Left hindlimb (tissue), 1 donor: ENCODE data around the gene GPR3.
A peak's percentile ranks its signal among the peaks of the same experiment; 100 is the strongest.

Source experiments
- DNase-seq: peaks from one replicate; pipeline ENCODE4 v3.0.0-alpha.2; 2018

Gene GPR3

DNA sequence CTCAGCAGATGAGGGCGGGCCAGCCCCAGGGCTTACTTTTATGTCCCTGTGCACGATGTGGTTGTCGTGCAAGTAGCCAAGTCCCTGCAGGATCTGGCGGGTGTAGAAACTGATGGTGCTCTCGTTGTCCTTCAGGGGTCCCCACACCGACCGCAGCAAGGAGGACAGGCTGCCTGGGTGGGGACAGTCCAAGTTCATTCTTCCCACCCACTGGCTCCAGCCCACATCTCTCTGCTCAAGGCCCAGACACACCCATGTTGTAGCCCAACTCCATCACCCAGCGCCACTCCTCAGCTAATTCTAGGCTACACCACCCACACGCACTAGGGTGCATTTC, 32.6 kb upstream of the GPR3 start:
- DNase-seq, result no peak

DNA sequence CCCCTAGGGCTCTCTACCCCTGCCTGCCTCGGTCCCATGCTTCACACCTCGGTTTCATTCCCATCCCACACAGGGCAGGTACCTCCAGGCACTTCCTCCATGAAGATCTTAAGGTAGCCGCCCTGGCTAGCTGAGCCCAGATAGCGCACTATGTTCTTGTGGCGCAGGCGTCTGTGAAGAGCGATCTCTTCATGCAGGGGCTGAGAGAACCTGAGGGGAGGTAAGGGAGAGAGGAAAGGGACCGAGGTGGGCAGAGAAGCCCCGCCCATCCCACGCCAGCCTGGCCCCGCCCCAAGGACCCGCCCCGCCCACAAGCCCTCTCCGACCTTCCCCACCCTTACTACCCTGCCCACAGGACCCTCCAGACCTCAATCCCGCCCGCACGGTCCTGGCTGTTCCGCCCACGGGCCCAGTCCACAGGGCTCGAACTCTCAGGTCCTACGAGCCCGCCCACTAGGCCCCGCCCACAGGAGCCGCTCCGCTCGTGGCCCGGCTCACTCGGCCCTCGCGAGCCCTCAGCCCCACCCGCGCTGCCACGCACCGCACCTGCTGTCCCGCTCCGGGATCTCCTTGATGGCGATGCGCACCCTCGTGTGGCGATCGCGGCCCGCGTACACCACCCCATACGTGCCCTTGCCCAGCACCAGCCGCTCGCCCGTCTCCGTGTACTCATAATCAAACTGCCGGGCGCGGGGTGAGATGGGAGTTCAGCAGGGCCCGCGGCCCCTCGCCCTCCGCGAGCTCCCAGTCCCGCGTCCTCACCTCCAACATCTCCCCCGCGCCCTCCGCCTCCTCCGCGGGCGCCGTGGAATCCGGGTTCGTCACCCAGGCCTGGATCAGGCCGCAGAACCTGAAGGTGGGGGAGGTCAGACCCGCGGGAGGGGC, 32.0 kb upstream of the GPR3 start:
- no peak for DNase-seq

DNA sequence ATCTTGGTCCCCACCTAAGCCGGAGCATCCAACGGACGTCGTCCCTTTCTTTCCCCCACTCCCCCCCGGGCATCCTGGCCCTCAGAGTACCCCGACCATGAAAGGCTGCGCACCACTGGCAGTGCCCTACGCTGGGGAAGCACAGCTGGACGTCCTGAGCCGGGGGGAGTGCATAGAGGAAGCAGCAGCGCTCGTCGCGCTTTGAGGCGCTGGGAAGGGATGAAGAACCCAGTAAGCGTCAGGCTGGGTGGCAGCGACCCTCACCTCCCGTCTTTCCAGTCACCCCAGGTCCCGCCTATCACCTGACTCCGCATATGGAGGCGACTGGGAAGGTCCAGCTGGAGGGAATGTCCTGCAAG, 31.4 kb upstream of the GPR3 start:
- no peak for DNase-seq

DNA sequence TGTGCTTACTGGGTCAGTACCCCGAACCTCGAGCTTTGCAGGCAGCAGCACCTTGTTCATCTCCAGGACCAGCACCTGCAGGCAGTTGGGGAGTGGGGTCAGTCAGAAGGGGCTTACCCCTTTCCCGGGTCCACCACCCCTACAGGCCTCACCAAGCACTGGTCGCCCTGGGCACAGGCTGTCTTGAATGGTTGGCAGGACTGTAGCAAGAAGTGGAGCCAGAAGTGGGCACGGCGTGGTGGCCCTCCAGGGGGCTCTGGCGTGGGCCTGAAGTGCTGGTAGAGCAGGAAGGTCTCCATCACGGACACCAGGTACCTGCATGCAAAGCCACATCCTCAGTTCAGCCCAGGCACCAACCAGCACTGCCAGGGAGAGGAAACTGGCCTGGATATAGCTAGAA, 30.9 kb upstream of the GPR3 start:
- DNase-seq, result no peak

DNA sequence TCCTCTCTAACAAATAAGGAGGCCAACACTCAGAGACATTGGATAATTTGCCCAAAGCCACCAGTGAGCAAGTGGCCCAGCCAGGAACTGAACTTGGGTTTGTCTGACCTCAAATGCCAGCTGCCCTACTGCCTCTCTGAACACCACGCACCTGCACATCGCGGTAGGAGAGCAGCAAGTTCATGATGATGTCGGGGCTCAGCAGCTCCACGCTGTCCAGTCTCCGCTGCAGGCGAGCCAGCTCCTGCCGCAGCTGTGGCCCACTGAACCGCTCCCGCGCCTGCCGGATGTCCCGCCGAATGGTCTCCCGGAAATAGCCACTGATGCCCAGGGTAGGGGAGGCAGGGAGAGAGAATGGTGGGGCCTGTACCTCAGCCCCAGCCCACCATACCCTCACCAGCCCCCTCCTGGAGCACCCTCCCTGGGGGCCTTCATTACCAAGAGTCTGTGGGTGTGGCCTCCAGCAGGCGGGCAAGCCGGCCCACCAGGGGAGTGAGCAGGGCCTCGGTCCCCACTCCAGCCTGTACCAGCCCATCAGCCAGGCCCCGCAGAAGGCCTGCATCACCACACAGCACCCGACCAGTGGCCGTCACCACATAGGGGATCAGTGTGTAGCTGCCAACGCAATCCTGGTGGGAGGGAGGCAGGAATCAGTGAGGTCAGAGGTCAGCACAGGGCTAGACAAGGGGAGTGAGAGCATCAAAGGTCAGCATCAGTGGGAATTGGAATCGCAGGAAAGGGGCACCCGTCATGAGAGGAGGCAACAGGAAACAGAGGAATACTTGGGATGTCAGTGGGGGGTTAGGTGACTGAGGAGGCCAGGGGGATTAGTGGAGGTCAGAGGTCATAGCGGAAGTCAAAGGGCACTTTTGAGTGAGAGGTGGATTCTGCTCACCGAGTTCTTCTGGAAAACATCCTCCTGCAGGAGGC, 28.4 kb upstream of the GPR3 start:
- no peak for DNase-seq

DNA sequence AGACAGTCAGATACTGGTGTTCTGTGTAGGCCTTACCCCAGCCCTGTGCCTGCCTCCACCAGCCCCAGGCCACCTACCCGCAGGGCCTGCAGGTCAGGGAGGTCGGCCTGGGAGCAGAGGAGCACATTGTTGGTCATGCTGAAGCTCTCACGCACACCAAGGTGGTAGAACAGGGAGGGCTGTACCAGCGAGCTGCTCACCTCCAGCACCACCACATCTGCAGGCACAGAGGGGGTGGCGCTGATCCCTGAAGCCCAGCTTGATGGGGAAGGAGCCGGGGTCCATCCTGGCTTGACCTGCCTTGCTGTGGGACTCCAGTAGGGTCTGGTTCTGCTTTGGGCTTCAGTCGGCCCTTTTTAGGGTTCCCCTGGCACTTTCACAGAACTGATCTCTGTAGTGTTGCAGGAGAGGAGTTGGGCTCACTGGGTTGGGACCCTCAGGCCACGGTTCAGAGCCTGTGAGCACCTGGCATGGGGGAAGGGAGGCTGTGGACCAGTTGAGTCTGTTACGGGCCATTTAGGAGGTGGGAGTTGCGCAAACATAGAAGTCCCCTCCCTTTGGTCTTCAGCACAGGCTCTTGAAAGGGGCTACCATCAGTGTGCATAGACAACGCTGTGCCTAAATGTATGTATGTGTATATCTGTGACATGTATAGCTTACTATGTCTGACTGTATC, 27.6 kb upstream of the GPR3 start:
- no peak for DNase-seq

DNA sequence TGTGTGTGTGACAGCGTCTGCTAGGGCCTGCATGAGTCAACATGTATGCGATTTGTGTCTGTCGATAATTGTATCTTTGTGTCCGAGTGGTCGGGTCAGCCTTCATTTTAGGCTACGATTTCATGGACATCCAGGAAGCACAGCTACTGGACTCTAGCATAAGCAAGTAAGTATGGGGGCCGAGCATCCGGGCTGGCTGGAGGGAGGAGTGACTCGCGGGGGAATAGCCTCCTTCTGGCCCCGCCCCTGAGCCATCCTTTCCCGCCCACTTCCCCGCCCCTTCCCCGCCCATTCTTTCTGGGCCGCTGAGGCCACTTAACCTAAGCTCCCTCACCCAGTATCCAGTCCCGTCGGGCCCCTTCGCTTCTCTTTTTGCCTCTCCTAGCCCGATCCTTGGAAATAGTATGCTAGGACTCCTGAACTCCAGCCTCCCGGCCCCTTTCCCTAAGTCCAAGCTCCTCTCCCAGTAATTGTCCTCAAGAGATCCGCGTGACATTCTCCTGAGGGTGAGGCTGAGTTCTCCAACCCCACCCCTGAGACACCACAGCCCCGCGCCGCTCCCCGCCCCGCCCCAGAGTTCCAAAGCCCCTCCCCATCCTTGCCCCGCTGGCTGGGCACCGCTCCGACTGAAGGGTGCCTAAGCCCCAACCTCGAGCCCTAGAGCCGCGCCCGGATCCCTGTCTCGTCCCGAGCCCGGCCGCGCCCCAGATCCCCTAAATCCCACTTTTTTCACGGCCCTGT, 26.9 kb upstream of the GPR3 start:
- peak; percentile 94 for DNase-seq

DNA sequence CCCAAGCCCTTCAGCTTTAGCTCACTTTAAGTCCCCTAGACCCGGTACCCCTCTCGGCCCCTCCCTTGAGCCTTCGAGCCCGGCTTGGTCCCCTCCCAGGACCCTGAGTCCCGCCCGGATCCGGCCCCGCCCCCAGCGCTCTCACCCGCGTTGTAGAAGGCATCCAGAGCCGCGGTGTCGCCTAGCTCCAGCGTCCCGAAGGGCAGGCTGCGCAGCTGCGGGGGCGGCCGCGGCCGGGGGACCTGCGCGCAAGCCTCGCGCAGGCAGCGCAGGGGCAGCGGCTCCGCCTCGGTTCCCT, 26.4 kb upstream of the GPR3 start:
- peak; percentile 89 for DNase-seq

DNA sequence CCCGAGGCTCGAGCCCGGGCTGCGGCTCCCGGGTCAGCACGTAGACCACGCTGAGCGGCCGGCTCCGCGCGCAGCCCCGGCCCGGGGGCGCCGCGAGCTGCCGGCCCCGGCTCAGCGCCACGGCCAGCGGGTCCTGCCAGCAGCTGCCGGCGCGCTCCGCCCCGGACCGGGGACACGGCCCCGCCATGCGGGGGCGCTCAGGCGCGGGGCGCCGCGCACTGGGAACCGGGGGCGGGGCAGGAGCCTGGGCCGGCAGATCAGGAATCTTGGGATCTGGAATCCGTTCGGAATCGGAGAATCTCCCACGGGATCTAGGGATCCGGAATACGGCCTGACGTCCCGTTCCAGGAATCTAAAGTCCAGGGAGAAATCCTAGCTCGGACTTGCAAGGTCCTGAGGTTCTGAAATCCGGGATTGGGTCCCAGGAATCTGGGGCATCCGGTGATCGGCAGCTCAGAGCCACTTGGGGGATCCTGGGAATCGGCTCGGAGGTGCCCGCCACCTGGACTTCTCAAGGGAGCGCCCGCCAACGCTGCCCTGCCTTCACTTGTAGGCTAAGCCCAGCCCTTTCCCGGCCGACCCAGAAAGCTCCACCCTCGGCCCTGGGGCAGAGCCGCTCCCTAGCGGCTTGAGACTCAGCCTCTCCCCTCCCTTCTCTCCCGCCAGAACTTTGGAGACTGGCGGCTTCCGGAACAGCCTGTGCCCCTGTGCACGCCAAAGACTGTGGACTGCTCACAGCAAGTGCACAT, 25.8 kb upstream of the GPR3 start, which contains the start of gene MAP3K6:
TSS of gene MAP3K6 (minus strand) at position 551 of the 749 bp plus-strand sequence. CDS start at position 187, 364 bp downstream.
- DNase-seq, result peak; percentile 87

DNA sequence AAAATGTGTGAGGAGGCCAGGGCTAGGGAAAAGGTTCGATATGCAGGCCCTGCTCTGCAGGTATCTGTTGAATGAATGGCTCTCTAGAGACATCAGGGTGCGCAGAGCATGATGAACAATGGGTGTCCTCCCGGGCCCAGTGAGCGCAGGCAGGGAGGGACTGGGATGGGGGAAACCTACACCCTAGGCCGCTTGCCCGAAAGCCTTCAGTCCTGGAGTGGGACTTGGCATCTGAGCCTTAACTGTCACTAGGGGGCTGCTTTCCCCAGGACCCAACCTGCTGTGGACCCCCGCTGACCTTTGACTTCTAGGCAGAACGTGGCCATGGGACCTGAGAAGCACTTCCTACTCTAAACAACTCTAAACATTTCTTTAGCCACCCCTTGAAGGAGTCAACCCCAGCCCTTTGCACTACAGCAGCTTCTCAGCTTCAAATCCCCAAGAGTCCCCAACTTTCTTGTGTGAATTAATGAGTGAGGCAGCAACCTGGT, 25.2 kb upstream of the GPR3 start:
- no peak for DNase-seq

DNA sequence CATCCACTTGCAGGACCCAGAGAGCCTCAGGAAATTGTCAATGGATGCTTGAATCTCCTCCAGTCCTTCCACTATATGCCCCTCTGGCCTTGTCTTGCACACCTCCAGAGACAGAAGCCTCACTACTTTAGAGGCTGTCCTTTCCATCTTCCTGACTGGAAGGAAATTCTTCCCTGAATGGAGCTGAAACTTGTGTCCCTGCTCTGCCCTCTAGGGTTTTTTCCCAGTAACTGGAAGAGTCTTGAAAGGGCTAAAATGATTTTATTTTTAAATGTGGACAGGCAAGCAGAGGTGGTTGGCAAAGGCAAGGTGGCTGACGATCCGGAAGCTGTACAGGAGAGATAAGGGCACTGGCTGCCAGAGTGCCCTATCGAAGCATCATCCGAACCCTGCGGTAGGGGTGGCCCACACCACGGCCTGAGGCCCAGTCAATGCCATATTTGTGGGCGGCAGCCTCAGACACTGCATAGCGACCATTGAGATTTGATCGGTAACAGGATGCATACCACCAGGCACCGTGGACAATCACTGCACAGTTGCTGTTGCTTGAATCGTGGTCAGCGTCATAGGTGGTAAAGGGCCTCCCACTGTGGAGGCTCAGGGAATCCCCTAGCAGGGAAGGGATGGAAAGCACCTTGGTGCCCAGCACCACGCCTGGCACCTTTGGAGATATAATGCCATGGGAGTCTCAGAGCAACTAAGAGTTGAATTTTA, 23.4 kb upstream of the GPR3 start:
- DNase-seq, result no peak

DNA sequence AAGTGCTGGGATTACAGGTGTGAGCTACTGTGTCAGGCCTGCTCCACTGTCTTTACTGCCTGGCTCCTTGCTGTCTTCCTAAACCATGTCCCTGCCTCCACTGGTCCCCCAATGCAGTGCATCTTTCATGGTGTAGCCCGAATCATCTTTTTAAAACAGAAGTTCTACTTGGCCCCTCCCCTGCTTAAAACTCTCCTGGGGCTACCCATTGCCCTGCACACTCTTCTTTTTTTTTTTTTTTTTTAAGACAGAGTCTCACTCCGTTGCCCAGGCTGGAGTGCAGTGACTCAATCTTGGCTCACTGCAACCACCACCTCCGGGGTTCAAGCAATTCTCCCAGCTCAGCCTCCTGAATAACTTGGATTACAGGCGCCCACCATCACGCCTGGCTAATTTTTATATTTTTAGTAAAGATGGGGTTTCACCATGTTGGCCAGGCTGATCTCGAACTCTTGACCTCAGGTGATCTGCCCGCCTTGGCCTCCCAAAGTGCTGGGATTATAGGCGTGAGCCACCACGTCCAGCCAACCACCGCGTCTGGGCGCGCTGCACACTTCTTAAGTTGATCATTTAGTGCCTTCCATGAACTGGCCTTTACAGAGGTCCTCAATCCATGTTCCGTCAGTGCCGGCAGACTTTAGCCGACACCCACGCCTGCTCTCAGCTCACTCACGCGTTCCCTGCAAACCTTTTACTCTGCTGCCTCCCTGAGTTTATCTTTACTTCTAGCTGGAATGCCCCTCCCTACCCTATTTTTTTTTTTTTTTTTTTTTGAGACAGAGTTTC, 20.2 kb upstream of the GPR3 start:
- no peak for DNase-seq

DNA sequence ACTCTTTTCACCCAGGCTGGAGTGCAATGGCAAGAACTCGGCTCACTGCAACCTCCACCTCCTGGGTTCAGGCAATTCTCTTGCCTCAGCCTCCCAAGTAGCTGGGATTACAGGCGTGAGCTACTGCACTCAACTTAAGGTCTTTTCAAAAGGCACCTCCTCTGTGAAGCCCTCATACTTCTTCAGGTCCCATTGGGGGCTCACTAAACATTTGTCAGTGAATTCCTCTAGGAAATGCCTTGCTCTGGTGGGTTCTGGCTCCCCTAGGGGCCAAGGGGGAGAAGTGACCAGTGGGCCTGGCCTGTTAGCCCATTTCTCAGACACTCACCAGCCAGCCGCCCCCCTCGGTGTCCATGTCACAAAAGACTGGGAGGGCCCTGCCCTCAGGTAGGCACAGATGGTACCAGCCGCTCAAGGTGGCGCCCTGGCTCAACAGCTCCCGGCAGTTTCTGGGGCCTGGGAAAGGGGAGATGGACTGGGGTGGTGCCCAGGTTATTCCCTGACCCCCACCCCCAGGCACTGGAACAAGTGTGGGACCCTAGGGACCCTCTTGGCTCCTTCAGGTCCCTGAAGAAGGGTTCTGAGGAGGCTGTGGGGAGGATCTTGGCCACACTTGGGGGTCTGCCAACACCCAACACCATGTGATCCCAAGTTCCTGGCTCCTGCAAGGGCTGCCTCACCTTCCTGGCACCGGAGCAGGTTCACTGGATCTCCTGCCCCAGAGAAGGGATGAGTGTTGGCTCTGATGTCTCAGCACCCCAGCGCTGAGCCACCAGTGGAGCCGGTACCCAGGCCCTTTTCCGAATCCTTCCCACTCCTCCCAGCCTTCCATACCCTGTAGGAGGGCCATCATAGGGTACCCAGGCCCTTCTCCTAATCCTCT, 19.4 kb upstream of the GPR3 start:
- DNase-seq, result no peak

DNA sequence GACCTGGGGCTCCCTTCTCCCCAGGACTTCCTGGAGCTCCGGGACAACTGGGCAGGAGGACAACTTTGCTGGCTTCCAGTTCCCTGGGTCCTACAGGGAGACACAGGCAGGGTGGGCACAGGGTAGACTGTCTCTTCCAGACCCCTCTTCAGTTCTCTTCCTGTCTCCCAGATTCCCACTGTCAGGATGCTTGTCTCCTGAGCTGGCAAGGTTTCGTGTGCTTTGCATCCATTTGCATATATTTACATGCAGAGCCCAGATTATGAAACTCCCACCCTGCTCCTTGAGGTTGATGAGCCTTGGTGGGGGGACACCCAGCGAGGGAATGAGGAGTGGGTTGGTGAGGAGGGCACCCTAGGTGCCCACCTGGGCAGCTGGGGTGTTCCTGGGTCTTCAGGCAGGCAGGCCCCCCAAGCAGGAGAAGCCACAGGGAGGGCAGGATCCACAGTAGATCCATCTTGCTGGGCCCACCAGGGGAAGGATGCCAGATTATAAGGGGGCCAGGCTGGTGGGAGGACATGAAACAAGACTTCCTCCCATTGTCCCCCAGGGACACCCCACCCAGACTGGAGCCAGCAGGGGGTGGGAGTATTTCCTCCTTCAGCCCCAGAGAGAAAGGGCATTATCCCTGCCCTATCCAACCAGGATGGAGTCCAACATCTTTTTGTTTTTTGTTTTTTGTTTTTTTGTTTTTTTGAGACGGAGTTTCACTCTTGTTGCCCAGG, 17.9 kb upstream of the GPR3 start, which contains the start of gene FCN3:
TSS of gene FCN3 (minus strand) at position 463 of the 725 bp plus-strand sequence. CDS start at position 457, 6 bp downstream.
- DNase-seq, result no peak

DNA sequence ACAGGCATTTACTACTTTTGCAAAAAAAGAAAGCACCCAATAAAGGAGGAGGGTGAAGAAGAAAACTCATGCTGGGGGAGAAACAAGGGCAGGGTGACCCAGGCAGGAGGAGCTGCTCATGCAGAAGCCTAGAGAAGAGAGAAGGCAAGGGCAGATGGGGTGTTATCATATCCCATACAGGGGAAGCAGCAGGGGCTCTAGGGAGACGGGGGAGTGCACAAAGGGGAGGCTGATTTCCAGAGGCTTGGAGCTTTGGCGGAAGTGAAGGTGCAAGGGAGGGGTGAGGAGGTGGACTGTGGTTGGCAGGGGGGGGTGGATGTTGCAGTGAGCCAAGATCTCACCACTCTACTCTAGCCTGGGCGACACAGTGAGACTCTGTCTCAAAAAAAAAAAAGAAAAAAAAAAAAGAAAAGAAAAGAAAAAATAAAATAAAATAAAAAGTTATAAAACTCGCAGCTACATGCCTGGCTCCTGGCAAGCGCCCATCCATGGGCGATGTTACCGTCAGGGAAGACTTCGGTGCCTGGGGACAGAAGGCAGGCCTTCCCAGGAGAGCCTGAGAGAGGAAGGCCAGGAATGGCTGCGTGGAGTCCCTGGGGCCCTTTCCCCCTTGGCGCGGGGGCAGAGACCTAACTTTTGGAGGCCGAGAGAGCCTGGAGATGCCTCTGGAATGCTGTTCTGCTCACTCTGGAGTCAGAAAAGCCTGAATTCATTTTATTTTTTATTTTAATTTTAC, 14.5 kb upstream of the GPR3 start:
- no peak for DNase-seq

DNA sequence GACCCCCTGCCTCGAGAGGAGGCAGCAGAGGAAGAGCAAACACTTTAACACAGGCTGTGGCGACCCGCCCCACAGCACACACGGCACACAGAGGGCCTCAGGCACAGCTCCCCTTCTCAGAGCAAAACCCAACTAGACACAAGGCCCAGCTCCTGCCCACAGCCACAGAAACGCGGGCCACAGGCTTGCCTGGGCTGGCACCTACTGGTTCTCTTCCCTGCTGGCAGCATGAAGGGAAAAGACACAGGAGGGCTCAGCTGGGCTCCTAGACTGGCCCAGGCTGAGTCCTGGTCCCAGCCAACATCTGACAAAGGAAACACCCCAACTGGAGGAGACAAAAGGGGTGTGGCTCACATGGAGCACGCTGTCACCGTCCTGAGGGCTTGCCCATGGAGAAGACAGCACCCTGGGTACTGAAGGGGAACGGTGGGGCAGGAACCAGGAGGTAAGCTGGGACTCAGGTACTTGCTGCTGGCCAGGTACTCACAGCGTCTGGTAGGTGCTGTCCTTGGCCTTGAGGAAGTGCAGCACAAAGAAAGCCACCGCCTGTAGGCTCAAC, 12.8 kb upstream of the GPR3 start:
- DNase-seq, result no peak

DNA sequence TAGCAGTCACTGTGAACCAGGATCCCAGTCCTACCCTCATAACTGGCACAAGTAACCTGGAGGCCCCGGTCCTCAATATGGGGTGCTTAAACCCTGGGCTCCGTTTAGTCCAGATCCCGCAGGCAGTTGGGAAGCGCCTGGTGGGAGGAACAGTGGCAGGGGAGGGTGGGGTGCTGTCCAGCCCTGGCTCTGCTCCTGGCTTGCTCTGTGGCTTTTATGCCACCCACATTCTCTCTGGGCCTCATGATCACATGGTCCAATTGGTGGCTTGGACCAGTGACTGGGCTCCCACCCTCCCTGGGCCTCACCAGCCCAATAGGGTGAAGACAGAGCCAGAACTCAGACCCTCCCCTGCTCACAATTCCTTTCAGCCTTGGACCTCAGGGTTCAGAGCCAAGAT, 12.2 kb upstream of the GPR3 start:
- DNase-seq, result no peak
